ENCODE measurements around the gene KLHDC4.
"Not testable (repeated sequence)": the region's sequence is repeated elsewhere in the genome, so short reads cannot be mapped to it uniquely, and the experiment has no call there.

KLHDC4 gene

GRCh38 chr16:87686697-87687096 is 79.1 kb downstream of the KLHDC4 start:
- DNase-seq (ENCODE audit: extremely low read depth in 1 of 2, low read depth in 1 of 2): no peak

GRCh38 chr16:87685766-87686165 is 80.0 kb downstream of the KLHDC4 start:
- no peak for DNase-seq (ENCODE audit: extremely low read depth in 1 of 2, low read depth in 1 of 2)

- DNase-seq (ENCODE audit: extremely low read depth in 1 of 2, low read depth in 1 of 2): no peak
Measured at GRCh38 chr16:87685405-87685755, 80.4 kb downstream of the KLHDC4 start.

- no peak for DNase-seq (ENCODE audit: extremely low read depth in 1 of 2, low read depth in 1 of 2)
Measured at GRCh38 chr16:87684711-87685404, 80.9 kb downstream of the KLHDC4 start.

GRCh38 chr16:87684106-87684677 is 81.6 kb downstream of the KLHDC4 start:
- DNase-seq (ENCODE audit: extremely low read depth in 1 of 2, low read depth in 1 of 2): no peak

GRCh38 chr16:87682852-87683399 is 82.9 kb downstream of the KLHDC4 start:
- no peak for DNase-seq (ENCODE audit: extremely low read depth in 1 of 2, low read depth in 1 of 2)

GRCh38 chr16:87681981-87682570 is 83.7 kb downstream of the KLHDC4 start:
- DNase-seq (ENCODE audit: extremely low read depth in 1 of 2, low read depth in 1 of 2): no peak

GRCh38 chr16:87681051-87681602 is 84.7 kb downstream of the KLHDC4 start:
- not testable (repeated sequence) for DNase-seq (ENCODE audit: extremely low read depth in 1 of 2, low read depth in 1 of 2)

- DNase-seq (ENCODE audit: extremely low read depth in 1 of 2, low read depth in 1 of 2): no peak
Measured at GRCh38 chr16:87680272-87680644, 85.5 kb downstream of the KLHDC4 start.

GRCh38 chr16:87679593-87680271 is 86.1 kb downstream of the KLHDC4 start:
- no peak for DNase-seq (ENCODE audit: extremely low read depth in 1 of 2, low read depth in 1 of 2)

GRCh38 chr16:87678618-87679017 is 87.2 kb downstream of the KLHDC4 start:
- no peak for DNase-seq (ENCODE audit: extremely low read depth in 1 of 2, low read depth in 1 of 2)

GRCh38 chr16:87677830-87678229 is 88.0 kb downstream of the KLHDC4 start:
- DNase-seq (ENCODE audit: extremely low read depth in 1 of 2, low read depth in 1 of 2): no peak

- DNase-seq (ENCODE audit: extremely low read depth in 1 of 2, low read depth in 1 of 2): no peak
Measured at GRCh38 chr16:87675111-87675719, 90.6 kb downstream of the KLHDC4 start.

- no peak for DNase-seq (ENCODE audit: extremely low read depth in 1 of 2, low read depth in 1 of 2)
Measured at GRCh38 chr16:87674419-87674818, 91.4 kb downstream of the KLHDC4 start.

GRCh38 chr16:87671715-87672270 is 94.0 kb downstream of the KLHDC4 start:
- DNase-seq (ENCODE audit: extremely low read depth in 1 of 2, low read depth in 1 of 2): no peak

GRCh38 chr16:87671221-87671620 is 94.6 kb downstream of the KLHDC4 start:
- no peak for DNase-seq (ENCODE audit: extremely low read depth in 1 of 2, low read depth in 1 of 2)

GRCh38 chr16:87669672-87670071 is 96.1 kb downstream of the KLHDC4 start:
- no peak for DNase-seq (ENCODE audit: extremely low read depth in 1 of 2, low read depth in 1 of 2)

GRCh38 chr16:87667946-87668345 is 97.8 kb downstream of the KLHDC4 start:
- no peak for DNase-seq (ENCODE audit: extremely low read depth in 1 of 2, low read depth in 1 of 2)

- no peak for DNase-seq (ENCODE audit: extremely low read depth in 1 of 2, low read depth in 1 of 2)
Measured at GRCh38 chr16:87667443-87667842, 98.3 kb downstream of the KLHDC4 start.

- DNase-seq (ENCODE audit: extremely low read depth in 1 of 2, low read depth in 1 of 2): no peak
Measured at GRCh38 chr16:87666919-87667318, 98.9 kb downstream of the KLHDC4 start.

GRCh38 chr16:87665193-87665592 is 100.6 kb downstream of the KLHDC4 start:
- no peak for DNase-seq (ENCODE audit: extremely low read depth in 1 of 2, low read depth in 1 of 2)

All from activated CD8-positive, alpha-beta memory T cell treated with anti-CD3 and anti-CD28 coated beads for 1 hour (primary cell).